ENCODE data around the gene OR2AP1.
"Not testable (repeated sequence)": the region's sequence is repeated elsewhere in the genome, so short reads cannot be mapped to it uniquely, and the experiment has no call there.

The OR2AP1 gene

GRCh38 chr12:55572168-55572567 is at the start of gene OR2AP1:
Gene OR2AP1 (plus strand): TSS chr12:55572468. CDS start chr12:55574415, 1,947 bp downstream.
- CTCF ChIA-PET = no interaction called here
- TF ChIP-seq CTCF (IDR thresholded peaks at IDR 0.05; ENCODE audit: insufficient read depth, low read length, missing control alignments) = no peak
- POLR2A ChIA-PET = no interaction called here
- H3K4me3 ChIP-seq (ENCODE audit: low read depth, low read length) = no peak within 1 kb of the TSS
- no peak for DNase-seq (ENCODE audit: low read depth, low spot score)

GRCh38 chr12:55548235-55548634 is 24.0 kb upstream of the OR2AP1 start:
- H3K4me3 ChIP-seq (ENCODE audit: low read depth, low read length); DNase-seq (ENCODE audit: low read depth, low spot score); CTCF ChIA-PET; POLR2A ChIA-PET: not testable (repeated sequence)

DNA sequence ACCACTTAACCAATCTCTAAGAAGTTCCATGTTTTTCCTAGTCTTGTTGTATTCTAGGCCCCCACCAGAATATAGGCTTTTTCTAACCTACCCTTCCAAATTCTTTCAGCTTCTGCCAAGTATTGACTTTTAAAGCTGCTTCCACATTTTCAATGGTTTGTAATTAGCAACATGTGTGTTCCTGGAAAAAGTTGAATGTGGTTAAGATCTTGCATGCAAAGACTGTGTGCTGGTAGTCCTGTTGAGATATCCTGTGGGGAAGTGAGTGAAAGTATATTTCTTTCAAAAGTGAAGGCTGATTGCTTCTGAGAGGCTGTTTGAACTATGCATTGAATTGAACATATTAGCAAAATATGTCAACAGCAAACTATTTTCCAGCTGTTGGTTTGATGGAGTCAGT is 23.5 kb upstream of the OR2AP1 start:
- no peak for DNase-seq (ENCODE audit: low read depth, low spot score)
- no peak for TF ChIP-seq CTCF (IDR thresholded peaks at IDR 0.05; ENCODE audit: insufficient read depth, low read length, missing control alignments)
- CTCF ChIA-PET = no interaction called here
- no peak overlapping the region for H3K4me3 ChIP-seq (ENCODE audit: low read depth, low read length)
- POLR2A ChIA-PET = no interaction called here

- ChIA-PET POLR2A (no interaction called here), CTCF (no interaction called here)
- DNase-seq (ENCODE audit: low read depth, low spot score) = no peak
- H3K4me3 ChIP-seq (ENCODE audit: low read depth, low read length) = no peak within 1 kb of the TSS
- no peak for TF ChIP-seq CTCF (IDR thresholded peaks at IDR 0.05; ENCODE audit: insufficient read depth, low read length, missing control alignments)
These were observed 23.0 kb upstream of the OR2AP1 start, which contains the start of gene OR6C4 for GRCh38 chr12:55549302-55549701. Gene OR6C4 (plus strand): TSS chr12:55549602. CDS start chr12:55551227, 1,625 bp downstream.

DNA sequence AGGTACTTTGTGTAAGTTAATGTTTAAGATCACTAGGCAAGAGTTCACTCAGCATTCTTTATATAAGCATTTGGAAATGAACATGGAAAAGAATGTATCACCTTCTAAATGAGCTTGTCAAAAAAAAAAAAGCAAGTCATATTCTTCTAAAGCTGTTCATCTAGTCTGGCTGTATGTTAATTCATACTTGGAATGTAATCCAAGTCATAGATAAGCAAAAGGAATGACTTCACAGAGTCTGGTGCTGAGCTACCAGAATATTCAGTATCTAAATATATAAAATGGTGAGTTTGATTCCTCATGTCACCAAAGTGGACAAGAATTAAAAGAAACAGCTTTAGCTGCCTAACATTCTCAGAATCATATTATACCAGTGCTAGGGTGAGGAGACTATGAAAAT is 18.0 kb upstream of the OR2AP1 start:
- ChIA-PET POLR2A (no interaction called here), CTCF (no interaction called here)
- no peak for TF ChIP-seq CTCF (IDR thresholded peaks at IDR 0.05; ENCODE audit: insufficient read depth, low read length, missing control alignments)
- H3K4me3 ChIP-seq (ENCODE audit: low read depth, low read length) = no peak overlapping the region
- no peak for DNase-seq (ENCODE audit: low read depth, low spot score)

DNA sequence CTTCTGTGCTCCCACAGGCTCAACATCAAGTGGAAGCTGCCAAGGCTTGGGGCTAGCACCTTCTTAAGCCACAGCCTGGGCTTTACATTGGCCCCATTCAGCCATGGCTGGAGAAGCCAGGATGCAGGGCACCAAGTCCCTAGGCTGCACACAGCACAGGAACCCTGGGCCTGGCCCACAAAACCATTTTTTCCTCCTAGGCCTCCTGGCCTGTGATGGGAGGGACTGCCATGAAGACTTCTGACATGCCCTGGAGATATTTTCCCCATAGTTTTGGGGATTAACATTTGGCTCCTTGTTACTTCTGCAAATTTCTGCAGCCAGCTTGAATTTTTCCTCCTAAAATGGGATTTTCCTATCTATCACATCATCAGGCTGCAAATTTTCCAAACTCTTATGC is 2.2 kb upstream of the OR2AP1 start:
- H3K4me3 ChIP-seq (ENCODE audit: low read depth, low read length); DNase-seq (ENCODE audit: low read depth, low spot score); POLR2A ChIA-PET; CTCF ChIA-PET: not testable (repeated sequence)

- H3K4me3 ChIP-seq (ENCODE audit: low read depth, low read length); CTCF ChIA-PET; POLR2A ChIA-PET; DNase-seq (ENCODE audit: low read depth, low spot score): not testable (repeated sequence)
These were observed 1.6 kb upstream of the OR2AP1 start for GRCh38 chr12:55570689-55571088.

DNA sequence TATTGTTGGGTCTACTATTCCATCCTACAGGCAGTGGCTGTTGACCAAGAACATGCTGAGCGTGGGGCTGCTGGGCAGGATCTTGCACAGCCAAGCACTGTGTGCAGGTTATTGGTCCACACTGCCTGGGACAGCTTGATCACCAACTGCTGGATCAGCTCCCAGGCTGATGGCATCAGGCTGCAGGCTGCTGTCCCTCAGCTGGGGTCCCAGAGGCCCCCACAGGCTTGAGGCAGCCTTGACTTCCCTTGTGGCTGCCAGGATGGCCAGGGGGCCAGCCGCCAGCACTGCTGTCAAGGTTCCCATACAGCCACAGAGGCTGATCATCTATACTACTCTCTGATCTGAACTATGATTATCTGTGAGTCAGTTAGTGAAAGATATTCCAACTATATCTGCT is 9.8 kb downstream of the OR2AP1 start:
- CTCF ChIA-PET = no interaction called here
- no peak for DNase-seq (ENCODE audit: low read depth, low spot score)
- POLR2A ChIA-PET = no interaction called here
- no peak overlapping the region for H3K4me3 ChIP-seq (ENCODE audit: low read depth, low read length)
- TF ChIP-seq CTCF (IDR thresholded peaks at IDR 0.05; ENCODE audit: insufficient read depth, low read length, missing control alignments) = no peak

All from AG04449 (cell line).